HG02763 (cell line): Measurements from ENCODE around the gene NPFF.
"Not testable (repeated sequence)": the region's sequence is repeated elsewhere in the genome, so short reads cannot be mapped to it uniquely, and the experiment has no call there.

ENCODE experiments used
- ATAC-seq: cut with Tn5 transposase; IDR thresholded peaks from one replicate; pipeline ENCODE4 v1.9.1; 2021; ENCODE audit warnings: mild to moderate bottlenecking, moderate library complexity; ENCODE audit not compliant: unreplicated experiment

Gene NPFF

GRCh38 chr12:53497461-53497860 lies 9.8 kb downstream of the NPFF start:
- ATAC-seq, result no peak

GRCh38 chr12:53496752-53497032 lies 10.6 kb downstream of the NPFF start:
- ATAC-seq, result no peak

- no peak for ATAC-seq
Measured at GRCh38 chr12:53495903-53496751, 11.2 kb downstream of the NPFF start.

GRCh38 chr12:53493610-53494391 lies 13.5 kb downstream of the NPFF start:
- no peak for ATAC-seq

GRCh38 chr12:53492830-53493609 lies 14.3 kb downstream of the NPFF start:
- ATAC-seq, result peak; percentile 93

- no peak for ATAC-seq
Measured at GRCh38 chr12:53492188-53492587, 15.1 kb downstream of the NPFF start.

GRCh38 chr12:53489242-53489864 lies 17.9 kb downstream of the NPFF start:
- no peak for ATAC-seq

- no peak for ATAC-seq
Measured at GRCh38 chr12:53486736-53487487, 20.4 kb downstream of the NPFF start.

- ATAC-seq, result no peak
Measured at GRCh38 chr12:53485955-53486735, 21.1 kb downstream of the NPFF start.

- ATAC-seq, result no peak
Measured at GRCh38 chr12:53484686-53485575, 22.4 kb downstream of the NPFF start.

- no peak for ATAC-seq
Measured at GRCh38 chr12:53483979-53484377, 23.3 kb downstream of the NPFF start.

- ATAC-seq, result no peak
Measured at GRCh38 chr12:53483225-53483978, 23.9 kb downstream of the NPFF start.

GRCh38 chr12:53482626-53483168 lies 24.6 kb downstream of the NPFF start:
- no peak for ATAC-seq

GRCh38 chr12:53481939-53482586 lies 25.2 kb downstream of the NPFF start:
- ATAC-seq, result no peak

- not testable (repeated sequence) for ATAC-seq
Measured at GRCh38 chr12:53481458-53481857, 25.8 kb downstream of the NPFF start.

- ATAC-seq, result no peak
Measured at GRCh38 chr12:53480491-53481442, 26.5 kb downstream of the NPFF start.
